ENCODE data around the gene CD1C.
"Not testable (repeated sequence)": the region's sequence is repeated elsewhere in the genome, so short reads cannot be mapped to it uniquely, and the experiment has no call there.

Gene CD1C

GRCh38 chr1:158335213-158335532, 45.5 kb downstream of the CD1C start:
- H3K27me3 ChIP-seq (ENCODE audit: control insufficient read depth, insufficient read depth, low read length, poor library complexity, severe bottlenecking): no peaks in the 10 kb centered on the region
- no peaks in the 10 kb centered on the region for H3K4me1 ChIP-seq (ENCODE audit: control insufficient read depth, insufficient read depth, low read length)
- H3K9me3 ChIP-seq (ENCODE audit: control insufficient read depth, low read length): no peaks in the 10 kb centered on the region
- no peak overlapping the region for H3K27ac ChIP-seq (ENCODE audit: insufficient read depth, low read depth, low read length, poor library complexity, severe bottlenecking)
- no peaks in the 10 kb centered on the region for H3K36me3 ChIP-seq (ENCODE audit: control insufficient read depth, insufficient read depth, low read length)
- no peak overlapping the region for H3K4me3 ChIP-seq (ENCODE audit: insufficient read depth, low read depth, low read length)

GRCh38 chr1:158336413-158336812, 46.7 kb downstream of the CD1C start:
- H3K27ac ChIP-seq (ENCODE audit: insufficient read depth, low read depth, low read length, poor library complexity, severe bottlenecking); H3K4me3 ChIP-seq (ENCODE audit: insufficient read depth, low read depth, low read length); H3K27me3 ChIP-seq (ENCODE audit: control insufficient read depth, insufficient read depth, low read length, poor library complexity, severe bottlenecking); H3K36me3 ChIP-seq (ENCODE audit: control insufficient read depth, insufficient read depth, low read length); H3K9me3 ChIP-seq (ENCODE audit: control insufficient read depth, low read length); H3K4me1 ChIP-seq (ENCODE audit: control insufficient read depth, insufficient read depth, low read length): not testable (repeated sequence)
- WGBS, 2 experiments: 76 to 80% methylated on average over 7 of the region's 7 CpGs

All from ectodermal cell (in vitro differentiated cells).